ENCODE results near the gene S100A5.

Gene S100A5

DNA sequence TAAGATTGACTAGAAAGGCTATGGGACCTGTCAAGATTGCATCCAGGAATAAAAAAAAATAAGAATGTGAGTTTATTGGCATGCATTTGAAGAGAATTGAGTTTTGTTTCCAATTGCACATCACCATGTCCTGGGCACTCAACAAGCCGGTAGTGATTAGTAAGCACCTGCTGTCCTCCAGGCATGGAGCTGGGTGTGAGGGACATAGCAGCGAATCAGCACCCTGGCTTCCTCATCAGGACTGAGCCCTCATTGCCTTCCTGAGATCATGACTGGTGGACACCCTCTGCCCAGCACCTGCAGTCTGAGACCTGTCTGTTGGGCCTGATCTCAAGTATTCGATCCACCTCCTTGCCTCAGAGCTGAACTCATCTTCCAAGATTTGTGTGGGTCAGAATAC, 31.7 kb downstream of the S100A5 start:
- CTCF ChIA-PET, result interaction anchor here (0.6 to 7.0 kb wide), 14 partner anchors 12 to 157 kb away, joined by 3 to 109 read pairs (median 8); partner anchors contain the start of genes S100A1, S100A13, S100A2 and S100A6
- TF ChIP-seq, protein P1, sequence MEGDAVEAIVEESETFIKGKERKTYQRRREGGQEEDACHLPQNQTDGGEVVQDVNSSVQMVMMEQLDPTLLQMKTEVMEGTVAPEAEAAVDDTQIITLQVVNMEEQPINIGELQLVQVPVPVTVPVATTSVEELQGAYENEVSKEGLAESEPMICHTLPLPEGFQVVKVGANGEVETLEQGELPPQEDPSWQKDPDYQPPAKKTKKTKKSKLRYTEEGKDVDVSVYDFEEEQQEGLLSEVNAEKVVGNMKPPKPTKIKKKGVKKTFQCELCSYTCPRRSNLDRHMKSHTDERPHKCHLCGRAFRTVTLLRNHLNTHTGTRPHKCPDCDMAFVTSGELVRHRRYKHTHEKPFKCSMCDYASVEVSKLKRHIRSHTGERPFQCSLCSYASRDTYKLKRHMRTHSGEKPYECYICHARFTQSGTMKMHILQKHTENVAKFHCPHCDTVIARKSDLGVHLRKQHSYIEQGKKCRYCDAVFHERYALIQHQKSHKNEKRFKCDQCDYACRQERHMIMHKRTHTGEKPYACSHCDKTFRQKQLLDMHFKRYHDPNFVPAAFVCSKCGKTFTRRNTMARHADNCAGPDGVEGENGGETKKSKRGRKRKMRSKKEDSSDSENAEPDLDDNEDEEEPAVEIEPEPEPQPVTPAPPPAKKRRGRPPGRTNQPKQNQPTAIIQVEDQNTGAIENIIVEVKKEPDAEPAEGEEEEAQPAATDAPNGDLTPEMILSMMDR (IDR thresholded peaks at IDR 0.05; ENCODE audit: control extremely low read depth, extremely low read depth, low read depth, missing control alignments), result no peak
- POLR2A ChIA-PET, result no interaction called here
- no peak for DNase-seq (ENCODE audit: extremely low spot score)

DNA sequence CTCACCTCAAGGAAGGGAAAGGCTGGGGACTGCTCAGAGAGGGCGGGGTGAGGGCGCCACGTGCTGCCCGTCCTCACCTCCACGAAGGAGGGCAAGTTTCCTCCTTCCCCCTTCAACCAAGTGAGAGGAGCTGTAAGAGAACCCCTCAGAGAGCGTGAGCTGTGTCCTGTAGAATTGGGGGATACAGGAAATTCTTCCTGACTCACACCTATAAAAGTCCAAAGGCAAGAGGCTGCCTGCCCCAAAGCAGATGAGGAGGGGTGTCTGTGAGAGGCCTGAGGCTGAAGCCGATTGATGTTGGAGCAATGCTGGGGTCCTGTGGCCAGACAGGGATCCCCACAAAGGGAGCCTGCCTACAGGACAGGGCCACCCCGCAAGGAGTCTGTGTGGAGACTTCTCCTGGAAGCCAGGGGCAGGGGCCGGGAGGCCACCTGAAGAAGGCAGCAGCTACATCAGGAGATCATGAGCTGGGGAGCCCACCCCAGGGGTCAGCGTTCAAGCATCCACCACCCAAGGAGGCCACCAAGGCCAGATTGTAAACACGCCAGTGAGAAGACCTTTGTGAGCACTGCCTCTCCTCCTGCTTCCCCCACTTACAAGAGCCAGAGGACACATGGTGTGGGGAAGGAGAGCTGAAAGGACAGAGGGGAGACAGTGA, 32.7 kb downstream of the S100A5 start:
- TF ChIP-seq, protein P1 (IDR thresholded peaks at IDR 0.05; ENCODE audit: control extremely low read depth, extremely low read depth, low read depth, missing control alignments), result no peak
- CTCF ChIA-PET, result interaction anchor here (0.9 to 7.0 kb wide), 7 partner anchors 13 to 156 kb away, joined by 3 to 109 read pairs (median 7); no protein-coding TSS in a partner anchor
- no peak for DNase-seq (ENCODE audit: extremely low spot score)
- POLR2A ChIA-PET, result interaction anchor here (0.6 kb wide), 1 partner anchor 123 kb away, joined by 3 read pairs; no protein-coding TSS in a partner anchor

DNA sequence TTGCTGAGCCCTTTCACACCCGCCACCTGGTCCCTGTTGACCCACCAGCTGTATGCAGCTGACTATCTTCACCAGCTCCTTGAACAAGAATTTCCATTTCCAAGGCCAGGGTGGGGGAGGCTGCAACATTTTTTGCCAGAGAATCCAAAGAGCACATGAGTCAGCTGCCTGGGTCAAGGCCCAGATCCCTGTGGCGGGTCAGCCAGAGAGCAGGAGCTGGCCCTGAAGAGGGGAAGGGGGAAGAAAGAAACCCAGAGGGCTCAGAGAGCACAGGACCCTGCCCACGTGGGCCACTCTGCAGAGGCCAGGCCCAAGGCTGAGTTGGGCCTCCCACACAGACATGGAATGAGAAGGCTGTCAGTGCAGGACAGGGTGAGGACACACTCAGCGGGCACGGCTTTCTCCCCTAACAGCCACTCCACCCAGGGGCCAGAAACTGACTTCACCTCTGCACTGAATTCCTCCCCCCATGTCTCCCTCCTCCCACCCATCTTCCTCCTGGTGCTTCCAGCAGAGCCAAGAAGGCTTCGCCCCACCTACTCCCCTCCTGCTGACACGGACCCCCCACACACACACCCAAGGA, 33.8 kb downstream of the S100A5 start:
- TF ChIP-seq, protein P1 (IDR thresholded peaks at IDR 0.05; ENCODE audit: control extremely low read depth, extremely low read depth, low read depth, missing control alignments), result no peak
- CTCF ChIA-PET, result interaction anchor here (2.7 to 7.0 kb wide), 3 partner anchors 11 to 63 kb away, joined by 10 to 109 read pairs (median 61); no protein-coding TSS in a partner anchor
- no peak for DNase-seq (ENCODE audit: extremely low spot score)
- POLR2A ChIA-PET, result no interaction called here

DNA sequence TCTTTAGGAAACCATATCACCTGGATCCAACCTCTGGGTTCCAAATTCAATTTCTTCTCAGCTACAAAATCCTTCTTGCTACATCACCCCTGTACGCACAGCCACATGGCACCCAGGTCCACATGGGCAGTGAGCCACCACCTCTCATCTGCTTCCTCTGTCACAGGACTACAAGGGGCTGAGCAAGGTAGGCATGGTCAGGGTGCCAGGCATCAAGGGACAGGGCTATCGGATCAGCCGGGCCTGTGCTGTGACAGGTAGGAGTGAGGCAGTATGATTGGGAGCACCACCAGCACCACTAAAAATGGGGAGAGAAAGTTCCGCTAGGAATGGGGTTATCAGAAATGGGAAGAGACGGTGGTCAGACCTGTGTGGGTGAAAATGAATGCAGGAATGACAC, 34.3 kb downstream of the S100A5 start:
- no peak for DNase-seq (ENCODE audit: extremely low spot score)
- TF ChIP-seq, protein P1 (IDR thresholded peaks at IDR 0.05; ENCODE audit: control extremely low read depth, extremely low read depth, low read depth, missing control alignments), result no peak
- ChIA-PET POLR2A (no interaction called here), CTCF (interaction anchor here (0.9 to 7.0 kb wide), 3 partner anchors 11 to 154 kb away, joined by 3 to 61 read pairs (median 10); no protein-coding TSS in a partner anchor)

DNA sequence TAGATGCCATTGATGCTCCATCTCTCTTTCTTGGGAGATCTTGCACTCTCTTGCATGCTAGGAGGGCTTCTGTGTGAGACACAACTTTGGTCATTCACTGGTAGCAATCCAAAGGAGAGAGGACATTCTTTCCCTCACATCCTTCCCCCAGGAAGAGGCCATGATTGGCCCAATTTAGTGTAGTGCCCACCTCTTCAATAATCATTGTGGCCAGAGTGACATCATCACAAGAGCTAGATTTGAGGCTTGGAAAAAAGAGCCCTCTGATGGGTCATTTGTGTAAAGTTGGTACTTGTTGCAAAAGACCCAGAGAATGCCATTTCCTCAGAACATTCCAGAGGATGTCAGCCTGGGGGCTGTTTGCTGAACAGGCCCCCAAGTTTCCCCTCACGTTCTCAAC, 35.2 kb downstream of the S100A5 start:
- DNase-seq (ENCODE audit: extremely low spot score), result no peak
- ChIA-PET CTCF (interaction anchor here (0.9 to 7.0 kb wide), 3 partner anchors 10 to 154 kb away, joined by 3 to 61 read pairs (median 5); no protein-coding TSS in a partner anchor), POLR2A (no interaction called here)

DNA sequence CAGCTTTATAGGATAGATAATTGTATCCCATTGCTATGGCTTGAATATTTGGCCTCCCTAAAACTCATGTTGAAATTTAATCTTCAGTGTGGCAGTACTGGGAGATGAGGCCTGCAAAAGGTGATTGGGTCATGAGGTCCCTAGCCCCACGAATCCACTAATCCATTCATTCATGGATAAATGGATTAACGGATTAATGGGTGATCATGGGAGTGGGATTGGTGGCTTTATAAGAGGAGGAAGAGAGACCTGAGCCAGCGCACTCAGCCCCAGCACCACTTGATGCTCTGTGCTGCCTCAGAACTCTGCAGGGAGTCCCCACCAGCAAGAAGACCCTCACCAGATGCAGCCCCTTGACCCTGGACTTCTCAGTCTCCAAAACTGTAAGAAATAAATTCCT, 37.0 kb downstream of the S100A5 start:
- ChIA-PET POLR2A (no interaction called here), CTCF (interaction anchor here (0.8 to 1.8 kb wide), 5 partner anchors 8 to 149 kb away, joined by 3 to 5 read pairs (median 5); no protein-coding TSS in a partner anchor)
- DNase-seq (ENCODE audit: extremely low spot score), result no peak
- TF ChIP-seq, protein P1 (IDR thresholded peaks at IDR 0.05; ENCODE audit: control extremely low read depth, extremely low read depth, low read depth, missing control alignments), result no peak

More for the DNA sequence above, 35.2 kb downstream of the S100A5 start:
- TF ChIP-seq, protein P1 (IDR thresholded peaks at IDR 0.05; ENCODE audit: control extremely low read depth, extremely low read depth, low read depth, missing control alignments), result no peak
